Measurements from ENCODE around the gene AKR1D1.
A peak's percentile ranks its signal among the peaks of the same experiment; 100 is the strongest.
"Not testable (repeated sequence)": the region's sequence is repeated elsewhere in the genome, so short reads cannot be mapped to it uniquely, and the experiment has no call there.

The AKR1D1 gene

GRCh38 chr7:138052696-138053095 is 23.6 kb upstream of the AKR1D1 start:
- in situ Hi-C loops (cut with HindIII; ENCODE audit: low pct_unique_long_range_greater_than_20kb, low sequenced_read_pairs): no loop called here
- DNase-seq (ENCODE audit: low read depth in 1 of 2, low spot score in 1 of 2): no peak
- TF ChIP-seq JUND (IDR thresholded peaks at IDR 0.05; ENCODE audit: low read depth): no peak

- in situ Hi-C loops (cut with HindIII; ENCODE audit: low pct_unique_long_range_greater_than_20kb, low sequenced_read_pairs); DNase-seq (ENCODE audit: low read depth in 1 of 2, low spot score in 1 of 2): not testable (repeated sequence)
These were observed 20.6 kb upstream of the AKR1D1 start for GRCh38 chr7:138055698-138056097.

- TF ChIP-seq JUND (IDR thresholded peaks at IDR 0.05; ENCODE audit: low read depth): no peak
- no peak for DNase-seq (ENCODE audit: low read depth in 1 of 2, low spot score in 1 of 2)
- in situ Hi-C loops (cut with HindIII; ENCODE audit: low pct_unique_long_range_greater_than_20kb, low sequenced_read_pairs): no loop called here
These were observed 12.9 kb upstream of the AKR1D1 start for GRCh38 chr7:138063400-138063799.

GRCh38 chr7:138064856-138065357 is 11.4 kb upstream of the AKR1D1 start:
- DNase-seq (ENCODE audit: low read depth in 1 of 2, low spot score in 1 of 2): no peak
- in situ Hi-C loops (cut with HindIII; ENCODE audit: low pct_unique_long_range_greater_than_20kb, low sequenced_read_pairs): no loop called here

GRCh38 chr7:138065827-138066226 is 10.4 kb upstream of the AKR1D1 start:
- in situ Hi-C loops (cut with HindIII; ENCODE audit: low pct_unique_long_range_greater_than_20kb, low sequenced_read_pairs): no loop called here
- no peak for DNase-seq (ENCODE audit: low read depth in 1 of 2, low spot score in 1 of 2)
- TF ChIP-seq JUND (IDR thresholded peaks at IDR 0.05; ENCODE audit: low read depth): no peak

More at GRCh38 chr7:138064856-138065357, 11.4 kb upstream of the AKR1D1 start:
- TF ChIP-seq JUND (IDR thresholded peaks at IDR 0.05; ENCODE audit: low read depth): no peak

GRCh38 chr7:138066954-138067394 is 9.3 kb upstream of the AKR1D1 start:
- DNase-seq (ENCODE audit: low read depth in 1 of 2, low spot score in 1 of 2): no peak
- in situ Hi-C loops (cut with HindIII; ENCODE audit: low pct_unique_long_range_greater_than_20kb, low sequenced_read_pairs): no loop called here
- TF ChIP-seq JUND (IDR thresholded peaks at IDR 0.05; ENCODE audit: low read depth): no peak

- in situ Hi-C loops (cut with HindIII; ENCODE audit: low pct_unique_long_range_greater_than_20kb, low sequenced_read_pairs): no loop called here
- no peak for TF ChIP-seq JUND (IDR thresholded peaks at IDR 0.05; ENCODE audit: low read depth)
- no peak for DNase-seq (ENCODE audit: low read depth in 1 of 2, low spot score in 1 of 2)
These were observed 8.5 kb upstream of the AKR1D1 start for GRCh38 chr7:138067774-138068173.

GRCh38 chr7:138070908-138071307 is 5.4 kb upstream of the AKR1D1 start:
- in situ Hi-C loops (cut with HindIII; ENCODE audit: low pct_unique_long_range_greater_than_20kb, low sequenced_read_pairs): no loop called here

GRCh38 chr7:138072726-138073125 is 3.5 kb upstream of the AKR1D1 start:
- DNase-seq (ENCODE audit: low read depth in 1 of 2, low spot score in 1 of 2): no peak
- TF ChIP-seq JUND (IDR thresholded peaks at IDR 0.05; ENCODE audit: low read depth): no peak
- in situ Hi-C loops (cut with HindIII; ENCODE audit: low pct_unique_long_range_greater_than_20kb, low sequenced_read_pairs): no loop called here

More at GRCh38 chr7:138070908-138071307, 5.4 kb upstream of the AKR1D1 start:
- TF ChIP-seq JUND (IDR thresholded peaks at IDR 0.05; ENCODE audit: low read depth): no peak
- no peak for DNase-seq (ENCODE audit: low read depth in 1 of 2, low spot score in 1 of 2)

GRCh38 chr7:138074121-138074520 is 2.1 kb upstream of the AKR1D1 start:
- no peak for DNase-seq (ENCODE audit: low read depth in 1 of 2, low spot score in 1 of 2)
- in situ Hi-C loops (cut with HindIII; ENCODE audit: low pct_unique_long_range_greater_than_20kb, low sequenced_read_pairs): no loop called here
- no peak for TF ChIP-seq JUND (IDR thresholded peaks at IDR 0.05; ENCODE audit: low read depth)

GRCh38 chr7:138074540-138074939 is 1.7 kb upstream of the AKR1D1 start:
- TF ChIP-seq JUND (IDR thresholded peaks at IDR 0.05; ENCODE audit: low read depth): no peak
- peak in 1 of 2 experiments; percentile 3 for DNase-seq (ENCODE audit: low read depth in 1 of 2, low spot score in 1 of 2)
- in situ Hi-C loops (cut with HindIII; ENCODE audit: low pct_unique_long_range_greater_than_20kb, low sequenced_read_pairs): no loop called here

- DNase-seq (ENCODE audit: low read depth in 1 of 2, low spot score in 1 of 2): no peak
- TF ChIP-seq JUND (IDR thresholded peaks at IDR 0.05; ENCODE audit: low read depth): no peak
- in situ Hi-C loops (cut with HindIII; ENCODE audit: low pct_unique_long_range_greater_than_20kb, low sequenced_read_pairs): no loop called here
These were observed 909 bp upstream of the AKR1D1 start for GRCh38 chr7:138075350-138075749.

GRCh38 chr7:138075786-138076185 is 473 bp upstream of the AKR1D1 start:
- in situ Hi-C loops (cut with HindIII; ENCODE audit: low pct_unique_long_range_greater_than_20kb, low sequenced_read_pairs); DNase-seq (ENCODE audit: low read depth in 1 of 2, low spot score in 1 of 2): not testable (repeated sequence)

- DNase-seq (ENCODE audit: low read depth in 1 of 2, low spot score in 1 of 2): no peak
- in situ Hi-C loops (cut with HindIII; ENCODE audit: low pct_unique_long_range_greater_than_20kb, low sequenced_read_pairs): no loop called here
- no peak for TF ChIP-seq JUND (IDR thresholded peaks at IDR 0.05; ENCODE audit: low read depth)
These were observed 1.6 kb downstream of the AKR1D1 start for GRCh38 chr7:138077809-138078208.

All from T47D (cell line).